ENCODE results near the gene S100A6.
"Not testable (repeated sequence)": the region's sequence is repeated elsewhere in the genome, so short reads cannot be mapped to it uniquely, and the experiment has no call there.

The S100A6 gene

GRCh38 chr1:153535242-153536011 is at the start of gene S100A6:
TSS of gene S100A6 (minus strand) at chr1:153535991. CDS start at chr1:153535339, 652 bp downstream.
- DNase-seq (ENCODE audit: insufficient read length, low spot score) (no peak), FAIRE-seq (no peak)

GRCh38 chr1:153585006-153585405 is 49.2 kb upstream of the S100A6 start:
- FAIRE-seq (no peak), DNase-seq (ENCODE audit: insufficient read length, low spot score) (no peak)

DNA sequence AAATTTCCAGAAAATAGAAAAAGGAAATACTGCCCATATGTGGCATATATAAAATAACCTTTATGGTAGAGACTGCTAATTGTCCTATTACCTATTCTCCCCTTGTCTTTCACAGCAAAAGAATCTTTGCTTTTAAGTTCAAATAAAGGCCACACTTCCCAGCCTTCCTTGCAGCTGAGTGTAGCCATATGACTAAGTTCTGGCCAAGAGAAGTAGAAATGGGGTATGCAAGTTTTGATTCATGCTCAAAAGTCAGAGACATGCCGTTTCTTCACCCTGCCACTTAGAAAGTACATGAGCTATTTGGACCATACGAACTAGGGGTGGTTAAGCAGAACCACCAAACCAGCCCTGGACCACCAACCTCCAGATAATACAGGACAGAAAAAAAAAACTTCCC is 48.2 kb upstream of the S100A6 start:
- DNase-seq (ENCODE audit: insufficient read length, low spot score) (no peak), FAIRE-seq (no peak)

DNA sequence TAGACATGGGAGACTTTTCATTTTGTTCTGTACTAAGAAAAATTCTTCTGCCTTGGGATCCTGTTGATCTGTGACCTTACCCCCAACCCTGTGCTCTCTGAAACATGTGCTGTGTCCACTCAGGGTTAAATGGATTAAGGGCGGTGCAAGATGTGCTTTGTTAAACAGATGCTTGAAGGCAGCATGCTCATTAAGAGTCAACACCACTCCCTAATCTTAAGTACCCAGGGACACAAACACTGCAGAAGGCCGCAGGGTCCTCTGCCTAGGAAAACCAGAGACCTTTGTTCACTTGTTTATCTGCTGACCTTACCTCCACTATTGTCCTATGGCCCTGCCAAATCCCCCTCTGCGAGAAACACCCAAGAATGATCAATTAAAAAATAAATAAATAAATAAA is 47.7 kb upstream of the S100A6 start:
- FAIRE-seq; DNase-seq (ENCODE audit: insufficient read length, low spot score): not testable (repeated sequence)

- FAIRE-seq; DNase-seq (ENCODE audit: insufficient read length, low spot score): not testable (repeated sequence)
Measured at GRCh38 chr1:153582836-153583235, 47.0 kb upstream of the S100A6 start.

GRCh38 chr1:153578936-153579335 is 43.1 kb upstream of the S100A6 start:
- FAIRE-seq (no peak), DNase-seq (ENCODE audit: insufficient read length, low spot score) (no peak)

DNA sequence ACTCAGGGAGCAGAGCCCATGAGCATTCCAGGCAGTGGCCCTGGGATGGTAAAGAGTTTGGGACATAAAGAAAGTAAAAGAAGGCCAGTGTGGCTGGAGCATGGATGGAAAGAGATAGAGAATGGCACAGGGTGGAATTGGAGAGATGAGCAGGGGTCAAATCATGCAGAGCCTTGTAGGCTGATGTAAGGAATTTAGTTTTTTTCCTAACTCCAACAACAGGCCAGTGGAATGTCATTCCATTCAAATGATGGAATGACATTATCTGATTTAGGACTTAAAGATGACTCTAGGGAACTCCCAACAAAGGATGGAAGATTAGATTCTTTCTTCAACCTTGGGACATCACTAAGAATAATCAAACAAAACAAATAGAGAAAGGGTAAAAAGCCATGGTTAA is 42.7 kb upstream of the S100A6 start:
- DNase-seq (ENCODE audit: insufficient read length, low spot score) (no peak), FAIRE-seq (no peak)

GRCh38 chr1:153577624-153578051 is 41.8 kb upstream of the S100A6 start:
- no peak for FAIRE-seq
- no peak for DNase-seq (ENCODE audit: insufficient read length, low spot score)

DNA sequence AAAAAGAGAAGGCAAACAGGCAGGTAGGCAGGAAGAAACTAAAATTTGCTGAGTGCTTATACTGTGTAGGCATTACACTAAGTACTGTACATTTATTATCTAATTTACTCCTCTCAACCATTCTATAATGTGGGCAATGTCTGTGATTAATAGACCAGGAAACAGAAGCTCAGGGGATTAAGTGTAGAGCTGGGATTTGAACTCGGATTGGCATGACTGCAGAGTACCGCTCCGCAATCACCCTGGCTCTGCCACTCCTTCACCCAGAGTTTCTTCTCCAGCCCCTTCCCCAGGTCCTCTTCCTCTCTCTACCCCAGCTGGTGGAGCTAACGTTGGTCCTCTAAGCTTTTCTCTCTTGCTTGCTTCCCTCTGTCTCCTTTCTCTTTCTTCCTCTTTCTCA is 41.3 kb upstream of the S100A6 start:
- no peak for DNase-seq (ENCODE audit: insufficient read length, low spot score)
- FAIRE-seq: no peak

DNA sequence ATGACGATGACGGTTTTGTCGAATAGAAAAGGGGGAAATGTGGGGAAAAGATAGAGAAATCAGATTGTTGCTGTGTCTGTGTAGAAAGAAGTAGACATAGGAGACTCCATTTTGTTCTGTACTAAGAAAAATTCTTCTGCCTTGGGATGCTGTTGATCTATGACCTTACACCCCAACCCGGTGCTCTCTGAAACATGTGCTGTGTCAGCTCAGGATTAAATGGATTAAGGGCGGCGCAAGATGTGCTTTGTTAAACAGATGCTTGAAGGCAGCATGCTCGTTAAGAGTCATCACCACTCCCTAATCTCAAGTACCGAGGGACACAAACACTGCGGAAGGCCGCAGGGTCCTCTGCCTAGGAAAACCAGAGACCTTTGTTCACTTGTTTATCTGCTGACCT is 39.7 kb upstream of the S100A6 start:
- FAIRE-seq: not testable (repeated sequence)

GRCh38 chr1:153575081-153575491 is 39.3 kb upstream of the S100A6 start:
- not testable (repeated sequence) for DNase-seq (ENCODE audit: insufficient read length, low spot score); FAIRE-seq

More for the DNA sequence above, 39.7 kb upstream of the S100A6 start:
- DNase-seq (ENCODE audit: insufficient read length, low spot score): not testable (repeated sequence)

GRCh38 chr1:153573351-153573750 is 37.6 kb upstream of the S100A6 start:
- FAIRE-seq: no peak
- no peak for DNase-seq (ENCODE audit: insufficient read length, low spot score)

DNA sequence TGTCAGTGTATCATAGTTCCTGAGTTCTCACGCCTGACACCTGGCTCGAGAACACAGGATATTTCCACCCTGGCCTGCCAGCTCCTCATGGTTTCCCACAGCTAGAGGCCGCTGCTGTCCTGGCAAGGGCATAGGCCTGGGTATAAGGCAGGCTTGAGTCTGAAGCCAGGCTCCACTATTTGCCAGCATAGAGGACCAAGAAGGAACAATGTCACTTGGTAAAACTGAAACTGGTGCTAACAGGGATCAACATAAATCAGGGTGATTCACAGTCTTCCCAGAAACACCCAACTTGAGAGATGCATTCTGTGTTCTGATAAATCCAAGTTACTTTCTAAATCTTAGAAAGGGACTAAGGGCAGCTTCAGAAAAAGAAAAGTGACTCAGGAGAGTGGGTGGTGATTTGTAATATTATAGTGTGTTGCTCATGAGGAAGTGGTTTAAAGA is 36.8 kb upstream of the S100A6 start:
- DNase-seq (ENCODE audit: insufficient read length, low spot score) (peak; percentile 80), FAIRE-seq (peak; percentile 26)

- DNase-seq (ENCODE audit: insufficient read length, low spot score): no peak
- no peak for FAIRE-seq
Measured at GRCh38 chr1:153571706-153572105, 35.9 kb upstream of the S100A6 start.

GRCh38 chr1:153570874-153571273 is 35.1 kb upstream of the S100A6 start:
- no peak for FAIRE-seq
- DNase-seq (ENCODE audit: insufficient read length, low spot score): no peak

GRCh38 chr1:153569465-153569864 is 33.7 kb upstream of the S100A6 start:
- FAIRE-seq: no peak
- DNase-seq (ENCODE audit: insufficient read length, low spot score): no peak

- FAIRE-seq: no peak
- peak; percentile 81 for DNase-seq (ENCODE audit: insufficient read length, low spot score)
Measured at GRCh38 chr1:153568367-153569099, 32.7 kb upstream of the S100A6 start.

DNA sequence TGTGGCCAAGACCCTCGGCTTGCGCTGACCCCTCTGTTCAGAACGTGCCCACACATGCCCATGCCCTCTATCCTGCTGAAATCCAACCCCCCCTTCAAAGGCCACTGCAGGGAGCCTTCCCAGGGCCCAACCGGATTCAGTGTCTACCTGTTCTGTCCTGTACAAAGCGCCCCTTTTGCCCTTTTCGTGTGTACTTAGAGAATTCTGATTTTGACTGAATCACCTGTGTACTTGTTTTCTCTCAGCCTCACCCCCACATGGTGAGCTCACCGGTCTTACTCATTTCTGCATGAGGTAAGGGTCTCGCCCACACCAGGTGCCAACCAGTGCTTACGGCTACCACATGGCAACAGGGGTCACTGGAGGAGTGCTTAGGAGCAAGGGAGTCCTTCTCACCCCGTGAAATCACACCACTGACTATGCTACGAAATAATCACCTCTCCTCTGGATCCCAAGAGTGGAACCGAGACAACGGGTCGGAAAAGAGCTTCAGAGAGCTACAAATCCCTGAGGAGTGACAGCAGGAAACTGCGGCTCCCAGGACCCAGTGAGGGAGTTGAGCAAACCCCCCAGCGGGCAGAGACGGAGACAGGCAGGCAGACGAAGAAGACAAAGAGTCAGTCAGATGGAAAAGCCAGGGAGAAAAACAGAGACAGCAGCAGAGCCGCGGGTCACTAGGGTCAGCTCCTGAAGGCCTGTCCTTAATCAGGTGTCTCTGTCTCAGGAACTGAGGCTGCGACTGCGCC is 32.0 kb upstream of the S100A6 start:
- DNase-seq (ENCODE audit: insufficient read length, low spot score): no peak
- FAIRE-seq: no peak

- DNase-seq (ENCODE audit: insufficient read length, low spot score) (peak; percentile 97), FAIRE-seq (peak; percentile 78)
Measured at GRCh38 chr1:153566414-153567371, 30.9 kb upstream of the S100A6 start.

Measured in HTR-8/SVneo (cell line).